ENCODE results near the gene TCHP.
"Not testable (repeated sequence)": the region's sequence is repeated elsewhere in the genome, so short reads cannot be mapped to it uniquely, and the experiment has no call there.

The TCHP gene, protein sequence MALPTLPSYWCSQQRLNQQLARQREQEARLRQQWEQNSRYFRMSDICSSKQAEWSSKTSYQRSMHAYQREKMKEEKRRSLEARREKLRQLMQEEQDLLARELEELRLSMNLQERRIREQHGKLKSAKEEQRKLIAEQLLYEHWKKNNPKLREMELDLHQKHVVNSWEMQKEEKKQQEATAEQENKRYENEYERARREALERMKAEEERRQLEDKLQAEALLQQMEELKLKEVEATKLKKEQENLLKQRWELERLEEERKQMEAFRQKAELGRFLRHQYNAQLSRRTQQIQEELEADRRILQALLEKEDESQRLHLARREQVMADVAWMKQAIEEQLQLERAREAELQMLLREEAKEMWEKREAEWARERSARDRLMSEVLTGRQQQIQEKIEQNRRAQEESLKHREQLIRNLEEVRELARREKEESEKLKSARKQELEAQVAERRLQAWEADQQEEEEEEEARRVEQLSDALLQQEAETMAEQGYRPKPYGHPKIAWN

GRCh38 chr12:109899783-109900751 lies at the start of gene TCHP:
Gene TCHP, plus strand, starts transcription at chr12:109900274. Its CDS starts 2,753 bp downstream, at chr12:109903027.
- peak; percentile 47 to 86 for DNase-seq

DNA sequence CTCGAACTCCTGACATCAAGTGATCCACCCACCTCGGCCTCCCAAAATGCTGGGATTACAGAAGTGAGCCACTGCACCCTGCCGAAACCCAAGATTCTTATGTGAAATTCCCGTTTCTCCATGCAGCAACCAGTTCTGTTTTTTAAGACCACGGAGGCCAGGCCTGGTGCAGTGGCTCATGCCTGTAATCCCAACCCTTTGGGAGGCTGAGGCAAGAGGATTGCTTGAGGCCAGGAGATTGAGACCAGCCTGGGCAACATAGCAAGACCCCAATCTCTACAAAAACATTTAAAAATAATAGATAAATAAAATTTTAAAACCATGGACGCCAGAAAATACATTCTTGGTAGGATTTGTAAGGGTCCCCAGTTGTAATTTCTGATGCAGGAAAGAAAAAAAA lies 49.6 kb upstream of the TCHP start:
- not testable (repeated sequence) for DNase-seq

GRCh38 chr12:109855377-109855776 lies 44.7 kb upstream of the TCHP start:
- no peak for DNase-seq

DNA sequence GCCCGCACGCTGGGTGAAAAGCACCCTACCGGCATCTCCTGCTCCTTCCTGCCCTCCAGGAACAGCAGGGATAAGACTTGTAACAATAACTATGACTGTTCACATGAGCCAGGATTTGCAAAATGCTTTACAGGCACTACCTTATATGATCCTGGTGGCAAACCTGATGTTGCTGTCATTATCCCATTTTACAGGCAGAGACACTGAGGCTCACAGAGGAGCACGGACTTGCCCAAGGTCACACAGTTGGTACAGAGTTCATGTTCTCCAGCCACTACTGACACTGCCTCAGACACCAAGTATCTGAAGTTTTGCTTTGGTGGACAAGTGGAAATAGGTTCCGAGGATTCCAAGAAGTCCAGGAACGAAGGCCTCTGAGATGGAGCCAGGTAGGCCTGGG lies 42.4 kb upstream of the TCHP start:
- DNase-seq = no peak

- no peak for DNase-seq
Observed at GRCh38 chr12:109858764-109859163, 41.3 kb upstream of the TCHP start.

DNA sequence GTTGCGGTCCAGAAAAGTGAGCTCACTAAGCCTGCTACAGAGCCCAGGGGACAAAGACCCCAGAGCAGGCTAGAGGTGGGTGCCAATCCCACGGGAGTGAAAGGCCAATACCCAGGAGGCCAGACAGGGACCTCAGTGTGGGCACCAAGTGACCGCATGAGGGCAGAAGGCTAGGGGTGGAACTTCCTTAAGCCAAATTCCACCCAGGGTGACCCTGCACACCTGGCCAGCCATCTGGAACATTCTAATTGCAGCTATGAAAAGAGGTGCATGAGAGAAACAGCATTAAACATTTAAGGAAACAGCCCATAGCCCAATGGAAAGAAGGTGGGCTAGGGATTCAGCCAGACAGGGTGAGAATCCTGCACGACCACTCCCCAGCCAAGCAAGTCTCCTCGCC lies 39.1 kb upstream of the TCHP start:
- DNase-seq = no peak

DNA sequence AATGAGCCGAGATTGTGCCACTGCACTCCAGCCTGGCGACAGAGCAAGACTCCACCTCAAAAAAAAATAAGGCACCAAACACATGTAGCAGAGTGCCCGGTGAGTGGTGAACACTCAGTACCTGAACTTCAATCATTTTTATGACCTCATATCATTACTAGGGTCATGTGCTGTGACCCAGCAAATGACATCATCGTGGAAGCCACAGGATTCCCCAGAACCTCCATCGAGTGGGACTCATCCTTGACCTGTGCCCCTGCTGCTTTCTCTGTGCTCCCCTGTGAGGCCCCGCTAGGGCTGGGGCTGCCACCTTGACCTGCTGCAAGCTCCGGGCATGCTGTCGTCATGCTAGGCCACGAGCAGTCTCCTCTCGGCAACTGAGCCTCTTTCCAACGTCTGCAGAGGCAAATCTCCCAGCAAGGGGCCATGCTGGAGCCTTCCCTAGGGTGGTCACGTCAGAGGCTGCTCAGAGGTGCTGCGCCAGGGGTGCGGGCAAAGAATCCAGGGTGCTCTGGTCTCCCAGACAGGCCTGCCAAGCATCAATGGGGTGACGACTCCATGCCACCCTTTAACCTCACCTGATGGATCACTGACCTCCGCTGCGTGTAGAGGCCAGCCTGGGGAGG lies 38.3 kb upstream of the TCHP start:
- no peak for DNase-seq

DNA sequence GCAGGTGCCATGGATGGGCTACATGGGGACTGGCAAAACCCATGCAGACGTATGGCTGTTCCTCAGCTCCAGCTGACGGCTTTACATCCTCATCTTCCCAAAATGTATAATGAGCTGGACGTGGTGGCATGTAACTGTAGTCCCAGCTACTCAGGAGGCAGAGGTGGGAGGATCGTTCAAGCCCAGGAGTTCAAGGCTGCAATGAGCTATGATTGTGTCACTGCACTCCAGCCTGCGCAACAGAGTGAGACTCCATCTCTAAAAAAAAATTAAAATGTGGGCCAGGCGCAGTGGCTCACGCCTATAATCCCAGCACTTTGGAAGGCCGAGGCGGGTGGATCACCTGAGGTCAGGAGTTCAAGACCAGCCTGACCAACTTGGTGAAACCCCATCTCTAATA lies 37.6 kb upstream of the TCHP start:
- DNase-seq = not testable (repeated sequence)

- DNase-seq = no peak
Observed at GRCh38 chr12:109863847-109864712, 36.0 kb upstream of the TCHP start.

DNA sequence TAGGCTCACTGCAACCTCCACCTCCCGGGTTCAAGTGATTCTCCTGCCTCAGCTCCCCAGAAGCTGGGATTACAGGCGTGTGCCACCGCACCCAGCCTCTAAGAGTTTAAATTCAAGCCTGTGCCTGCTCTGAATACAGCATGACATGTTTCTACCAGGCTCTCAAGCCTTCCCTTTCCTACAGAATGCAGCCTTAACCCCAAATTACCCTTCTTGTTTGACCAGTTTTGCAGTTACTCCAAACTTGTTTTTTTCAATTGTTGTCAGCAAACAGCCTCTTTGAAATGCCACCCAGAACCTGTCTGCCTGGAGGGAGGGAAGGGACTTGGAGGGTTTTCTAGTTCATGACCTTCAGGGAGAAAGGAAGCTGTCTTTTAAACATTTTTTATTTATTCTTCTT lies 35.2 kb upstream of the TCHP start:
- DNase-seq = no peak

GRCh38 chr12:109868182-109869051 lies 31.7 kb upstream of the TCHP start:
- DNase-seq = no peak

- DNase-seq = peak in 1 of 2 donors; percentile 16
Observed at GRCh38 chr12:109870648-109871047, 29.4 kb upstream of the TCHP start.

DNA sequence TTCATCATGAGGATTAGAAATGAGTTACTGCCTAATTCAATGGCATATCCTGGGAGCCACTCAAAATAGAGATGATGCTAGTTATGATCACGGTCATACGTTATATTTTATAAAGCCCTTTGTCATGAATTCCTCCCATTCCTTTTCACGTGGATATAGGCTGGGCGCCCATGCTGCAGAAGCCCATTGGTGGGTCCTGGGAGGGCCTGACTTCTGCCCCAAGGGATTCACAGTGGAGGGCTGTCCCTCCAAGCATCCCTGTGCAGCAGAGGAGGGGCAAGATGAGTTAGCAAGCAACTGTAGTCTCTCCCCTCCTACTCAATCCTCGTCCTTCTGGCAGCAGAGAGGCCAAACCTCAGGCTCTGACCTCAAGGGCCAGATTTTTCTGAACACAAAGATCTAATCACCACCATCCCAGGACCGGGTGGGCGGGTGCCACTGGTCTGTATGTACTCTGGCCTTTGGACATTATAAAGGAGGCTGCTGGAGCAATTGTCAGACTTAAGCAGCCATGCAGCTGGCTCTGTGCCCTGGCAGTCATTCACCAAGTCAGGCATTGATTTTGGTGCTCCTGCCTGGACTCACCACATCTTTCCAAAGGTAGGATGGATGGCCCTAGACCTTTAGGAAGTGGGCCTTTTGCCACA lies 28.3 kb upstream of the TCHP start:
- DNase-seq = no peak

- no peak for DNase-seq
Observed at GRCh38 chr12:109873653-109874052, 26.4 kb upstream of the TCHP start.

DNA sequence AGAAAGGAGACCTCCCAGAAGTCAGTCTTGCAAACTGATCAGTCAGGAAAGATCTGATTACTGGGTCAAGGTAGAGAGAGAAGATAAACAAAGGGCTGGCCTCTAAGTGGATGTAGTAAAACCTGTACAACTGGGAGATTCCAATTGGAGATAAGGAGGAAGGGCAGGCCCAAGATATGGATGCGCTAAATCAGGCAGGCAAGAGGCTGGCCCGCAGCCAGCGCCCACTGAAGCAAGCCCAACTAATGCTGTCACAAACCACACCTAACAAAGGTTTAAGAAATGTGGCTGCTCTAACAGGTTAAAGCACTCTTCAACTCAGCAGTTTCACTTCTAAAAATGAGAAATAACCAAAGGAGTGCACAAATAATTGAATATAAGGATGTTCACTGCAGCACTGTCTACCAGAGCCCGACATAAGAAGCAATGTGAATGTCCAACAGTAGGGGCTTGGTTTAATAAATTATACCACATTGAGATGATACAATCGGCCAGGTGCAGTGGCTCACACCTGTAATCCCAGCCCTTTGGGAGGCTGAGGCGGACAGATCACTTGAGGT lies 24.4 kb upstream of the TCHP start:
- no peak for DNase-seq

- no peak for DNase-seq
Observed at GRCh38 chr12:109876406-109876805, 23.7 kb upstream of the TCHP start.

GRCh38 chr12:109877504-109878246 lies 22.4 kb upstream of the TCHP start:
- DNase-seq = no peak

DNA sequence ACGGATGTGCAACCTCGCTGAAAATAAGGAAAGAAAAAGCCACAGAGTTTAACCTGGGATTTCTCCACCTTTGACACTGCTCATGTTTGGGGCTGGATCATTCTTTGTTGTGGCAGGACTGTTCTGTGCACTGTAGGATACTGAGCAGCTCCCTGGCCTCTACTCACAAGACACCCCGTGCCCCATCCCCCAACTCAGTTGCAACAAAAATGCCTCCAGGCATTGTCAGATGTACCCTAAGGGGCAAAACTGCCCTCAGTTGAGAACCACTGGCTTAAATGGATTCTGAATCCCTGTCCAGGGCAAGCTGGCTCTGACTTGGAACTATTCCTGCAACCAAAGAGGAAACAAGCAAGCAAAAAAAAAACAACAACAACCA lies 21.8 kb upstream of the TCHP start:
- no peak for DNase-seq

DNA sequence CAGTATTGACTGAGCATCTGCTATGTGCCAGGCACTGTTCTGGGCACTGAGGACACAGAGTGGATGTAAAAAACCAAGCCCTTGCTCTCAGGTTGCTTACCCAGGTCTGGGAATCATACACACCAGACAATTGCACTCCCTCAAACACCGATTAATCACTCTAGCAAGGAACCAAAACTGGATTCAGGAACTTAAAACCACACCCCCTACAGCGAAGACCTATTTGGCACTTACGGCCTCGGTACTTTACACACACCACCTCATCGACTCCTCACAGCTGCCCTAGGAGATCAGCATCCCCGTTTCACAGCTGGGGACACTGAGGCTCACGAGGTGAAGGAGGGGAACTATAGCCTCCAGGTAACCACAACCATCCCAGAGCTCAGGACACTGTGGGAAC lies 21.3 kb upstream of the TCHP start:
- no peak for DNase-seq
